HepG2 (cell line): Measurements from ENCODE around the gene SNRPD3. TPM values are rescaled to one million over a fixed set of nuclear protein-coding genes. Genes with fewer than 3 reads are reported as not detected.

Experiments used
- CBFB ChIP-seq: sonication (generic); formaldehyde crosslinking; IDR thresholded peaks from 2 replicates; pipeline ENCODE4 v1.4.0; 2020; ENCODE audit warnings: missing genetic modification reagents
- FOSL2 ChIP-seq: sonication (generic); formaldehyde crosslinking; IDR thresholded peaks from 2 replicates; pipeline ENCODE4 v1.4.0; 2020; ENCODE audit warnings: missing genetic modification reagents
- GABPA ChIP-seq, 2 experiments: IDR thresholded peaks; 2 replicates each; pipeline ENCODE4 v1.6.1; 2011 to 2016; ENCODE audit warnings: low read depth in 2 of 2, low read length in 1 of 2, missing biosample characterization in 1 of 2, missing genetic modification characterization in 1 of 2
- HDAC1 ChIP-seq: sonication (generic); formaldehyde crosslinking; IDR thresholded peaks from 2 replicates; pipeline ENCODE4 v1.5.1; 2020; ENCODE audit warnings: mild to moderate bottlenecking, missing genetic modification reagents
- HMGXB4 ChIP-seq, 2 experiments: sonication (generic) in 1 of 2; formaldehyde crosslinking in 1 of 2; IDR thresholded peaks; 2 replicates each; pipeline versions ENCODE4 v1.4.0 to v1.6.1; 2018 to 2020; ENCODE audit warnings: missing genetic modification reagents in 2 of 2, borderline replicate concordance in 1 of 2, low read depth in 1 of 2, mild to moderate bottlenecking in 1 of 2, missing biosample characterization in 1 of 2
- KDM4B ChIP-seq: sonication (generic); formaldehyde crosslinking; IDR thresholded peaks from 2 replicates; pipeline ENCODE4 v1.4.0; 2020; ENCODE audit warnings: missing genetic modification reagents
- MED13 ChIP-seq: sonication (generic); formaldehyde crosslinking; IDR thresholded peaks from 2 replicates; pipeline ENCODE4 v1.5.0; 2020; ENCODE audit warnings: missing genetic modification reagents
- NFIC ChIP-seq: IDR thresholded peaks from 2 replicates; pipeline ENCODE4 v1.6.1; 2012; ENCODE audit warnings: mild to moderate bottlenecking, low read length, inconsistent platforms
- NR0B2 ChIP-seq: sonication (generic); formaldehyde crosslinking; IDR thresholded peaks from 2 replicates; pipeline ENCODE4 v1.4.0; 2020; ENCODE audit warnings: mild to moderate bottlenecking, missing genetic modification reagents
- RBAK ChIP-seq: sonication (generic); formaldehyde crosslinking; IDR thresholded peaks from 2 replicates; pipeline ENCODE4 v1.5.1; 2020; ENCODE audit warnings: mild to moderate bottlenecking, missing genetic modification reagents
- RELA ChIP-seq: sonication (generic); formaldehyde crosslinking; IDR thresholded peaks from 2 replicates; pipeline ENCODE4 v1.4.0; 2020; ENCODE audit warnings: missing genetic modification reagents
- STAG1 ChIP-seq: sonication (generic); formaldehyde crosslinking; IDR thresholded peaks from 2 replicates; pipeline ENCODE4 v1.4.0; 2020; ENCODE audit warnings: missing genetic modification reagents
- WIZ ChIP-seq: sonication (generic); formaldehyde crosslinking; IDR thresholded peaks from 2 replicates; pipeline ENCODE4 v1.5.1; 2020; ENCODE audit warnings: mild to moderate bottlenecking, missing genetic modification reagents
- ZBTB3 ChIP-seq: sonication (generic); formaldehyde crosslinking; IDR thresholded peaks from 2 replicates; pipeline ENCODE4 v1.4.0; 2020; ENCODE audit warnings: low read depth, mild to moderate bottlenecking, moderate library complexity, missing genetic modification reagents, borderline replicate concordance
- ZNF124 ChIP-seq: sonication (generic); formaldehyde crosslinking; IDR thresholded peaks from 2 replicates; pipeline ENCODE4 v1.4.0; 2020; ENCODE audit warnings: missing genetic modification reagents
- ZNF333 ChIP-seq: sonication (generic); formaldehyde crosslinking; IDR thresholded peaks from 2 replicates; pipeline ENCODE4 v1.4.0; 2020; ENCODE audit warnings: mild to moderate bottlenecking, missing genetic modification reagents, borderline replicate concordance
- ZNF460 ChIP-seq: sonication (generic); formaldehyde crosslinking; IDR thresholded peaks from 2 replicates; pipeline ENCODE4 v1.5.1; 2020; ENCODE audit warnings: missing genetic modification reagents, mild to moderate bottlenecking, borderline replicate concordance
- ZNF572 ChIP-seq: sonication (generic); formaldehyde crosslinking; IDR thresholded peaks from 2 replicates; pipeline ENCODE4 v1.5.1; 2020; ENCODE audit warnings: mild to moderate bottlenecking, missing genetic modification reagents
- ZNF619 ChIP-seq: sonication (generic); formaldehyde crosslinking; IDR thresholded peaks from 2 replicates; pipeline ENCODE4 v1.4.0; 2020; ENCODE audit warnings: mild to moderate bottlenecking, missing genetic modification reagents
- ZNF720 ChIP-seq: sonication (generic); formaldehyde crosslinking; IDR thresholded peaks from 2 replicates; pipeline ENCODE4 v1.4.0; 2020; ENCODE audit warnings: missing genetic modification reagents
- ZNF737 ChIP-seq: sonication (generic); formaldehyde crosslinking; IDR thresholded peaks from 2 replicates; pipeline ENCODE4 v1.5.0; 2020; ENCODE audit warnings: missing genetic modification reagents, mild to moderate bottlenecking, borderline replicate concordance
- ZNF878 ChIP-seq: sonication (generic); formaldehyde crosslinking; IDR thresholded peaks from 2 replicates; pipeline ENCODE4 v1.8.1; 2023; ENCODE audit warnings: mild to moderate bottlenecking, missing genetic modification reagents, moderate library complexity
- polyA plus RNA-seq, 8 experiments: library from polyadenylated mRNA; depleted of rRNA in 3 of 8; stranded (reverse) in 7 of 8; unstranded in 1 of 8; fragments of >200 nt; fragmentation: Illumina TruSeq in 4 of 8; extraction: Trizol in 4 of 8; gene quantifications; 2 replicates each; pipeline versions ENCODE4 v1.2.1 to v1.2.3, GENCODE V29; 2011 to 2016; ENCODE audit warnings: low read depth in 4 of 8, missing spikeins in 1 of 8, mixed read lengths in 1 of 8; ENCODE audit not compliant: insufficient read depth in 1 of 8
- total RNA-seq, 5 experiments: library from RNA; depleted of rRNA; stranded (reverse); fragments of >200 nt; fragmentation: Illumina TruSeq; extraction: Trizol; gene quantifications; 2 replicates each; pipeline ENCODE4 v1.2.3, GENCODE V29; 2016; ENCODE audit warnings: low read depth in 1 of 5
- TF ChIP-seq, protein P1 (sequence below): sonication (generic); formaldehyde crosslinking; IDR thresholded peaks from 2 replicates; pipeline ENCODE4 v1.5.0; 2020; ENCODE audit warnings: missing genetic modification reagents
- TF ChIP-seq, protein P2 (sequence below): sonication (generic); formaldehyde crosslinking; IDR thresholded peaks from 2 replicates; pipeline ENCODE4 v1.5.0; 2020; ENCODE audit warnings: mild to moderate bottlenecking, missing genetic modification reagents

The SNRPD3 gene
- total and polyA plus RNA-seq, 2 of the 13 experiments (the other 11 are each of a cell fraction or from before 2014, with no cell fraction given) = 110 to 209 TPM

GRCh38 chr22:24514241-24515026, 41.4 kb upstream of the SNRPD3 start (continued):
- TF ChIP-seq, protein P1, sequence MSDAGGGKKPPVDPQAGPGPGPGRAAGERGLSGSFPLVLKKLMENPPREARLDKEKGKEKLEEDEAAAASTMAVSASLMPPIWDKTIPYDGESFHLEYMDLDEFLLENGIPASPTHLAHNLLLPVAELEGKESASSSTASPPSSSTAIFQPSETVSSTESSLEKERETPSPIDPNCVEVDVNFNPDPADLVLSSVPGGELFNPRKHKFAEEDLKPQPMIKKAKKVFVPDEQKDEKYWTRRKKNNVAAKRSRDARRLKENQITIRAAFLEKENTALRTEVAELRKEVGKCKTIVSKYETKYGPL = no peak; the same call in 1 of the 2 replicates
- peak; percentile 81 for TF ChIP-seq NFIC
- peak; percentile 87 for TF ChIP-seq WIZ (CRISPR knock-in tag)
- TF ChIP-seq, protein P2, sequence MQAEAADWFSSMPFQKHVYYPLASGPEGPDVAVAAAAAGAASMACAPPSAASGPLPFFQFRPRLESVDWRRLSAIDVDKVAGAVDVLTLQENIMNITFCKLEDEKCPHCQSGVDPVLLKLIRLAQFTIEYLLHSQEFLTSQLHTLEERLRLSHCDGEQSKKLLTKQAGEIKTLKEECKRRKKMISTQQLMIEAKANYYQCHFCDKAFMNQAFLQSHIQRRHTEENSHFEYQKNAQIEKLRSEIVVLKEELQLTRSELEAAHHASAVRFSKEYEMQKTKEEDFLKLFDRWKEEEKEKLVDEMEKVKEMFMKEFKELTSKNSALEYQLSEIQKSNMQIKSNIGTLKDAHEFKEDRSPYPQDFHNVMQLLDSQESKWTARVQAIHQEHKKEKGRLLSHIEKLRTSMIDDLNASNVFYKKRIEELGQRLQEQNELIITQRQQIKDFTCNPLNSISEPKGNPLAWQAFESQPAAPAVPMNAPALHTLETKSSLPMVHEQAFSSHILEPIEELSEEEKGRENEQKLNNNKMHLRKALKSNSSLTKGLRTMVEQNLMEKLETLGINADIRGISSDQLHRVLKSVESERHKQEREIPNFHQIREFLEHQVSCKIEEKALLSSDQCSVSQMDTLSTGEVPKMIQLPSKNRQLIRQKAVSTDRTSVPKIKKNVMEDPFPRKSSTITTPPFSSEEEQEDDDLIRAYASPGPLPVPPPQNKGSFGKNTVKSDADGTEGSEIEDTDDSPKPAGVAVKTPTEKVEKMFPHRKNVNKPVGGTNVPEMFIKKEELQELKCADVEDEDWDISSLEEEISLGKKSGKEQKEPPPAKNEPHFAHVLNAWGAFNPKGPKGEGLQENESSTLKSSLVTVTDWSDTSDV (CRISPR knock-in tag) = peak; percentile 86; the same call in 1 of the 2 replicates
- peak; percentile 96 for TF ChIP-seq ZNF124
- TF ChIP-seq NR0B2 (CRISPR knock-in tag) = peak; percentile 91
- peak; percentile 56; the same call in 1 of the 2 replicates for TF ChIP-seq CBFB (CRISPR knock-in tag)
- TF ChIP-seq HMGXB4 (CRISPR knock-in tag; IDR thresholded peaks at IDR 0.05; ENCODE audit: borderline replicate concordance in 1 of 2, low read depth in 1 of 2) = peak; percentile 79 to 86; a peak in 3 of 4 replicates
- peak; percentile 78; the same call in 1 of the 2 replicates for TF ChIP-seq RELA (CRISPR knock-in tag)
- TF ChIP-seq HDAC1 (CRISPR knock-in tag) = peak; percentile 91
- peak; percentile 87; the same call in 1 of the 2 replicates for TF ChIP-seq ZBTB3 (CRISPR knock-in tag)
- TF ChIP-seq ZNF572 = no peak; the same call in 1 of the 2 replicates
- 0 out of 2 replicates have a peak, but pooled peaks have one; percentile 86 for TF ChIP-seq ZNF333 (CRISPR knock-in tag)
- TF ChIP-seq RBAK (CRISPR knock-in tag) = no peak
- no peak for TF ChIP-seq ZNF737 (CRISPR knock-in tag)
- peak; percentile 83 for TF ChIP-seq FOSL2 (CRISPR knock-in tag)
- peak; percentile 34; the same call in 1 of the 2 replicates for TF ChIP-seq STAG1 (CRISPR knock-in tag)
- TF ChIP-seq GABPA (IDR thresholded peaks at IDR 0.05; ENCODE audit: low read depth, low read length) = no peak
- TF ChIP-seq GABPA (CRISPR knock-in tag; IDR thresholded peaks at IDR 0.05; ENCODE audit: low read depth) = peak; percentile 49; the same call in 1 of the 2 replicates
- no peak; the same call in 1 of the 2 replicates for TF ChIP-seq ZNF460
- peak; percentile 57; the same call in 1 of the 2 replicates for TF ChIP-seq ZNF619 (CRISPR knock-in tag)
- TF ChIP-seq MED13 = peak; percentile 85
- TF ChIP-seq ZNF878 (CRISPR knock-in tag) = peak; percentile 96
- no peak; the same call in 1 of the 2 replicates for TF ChIP-seq KDM4B (CRISPR knock-in tag)
- TF ChIP-seq ZNF720 = no peak
